Endothelial cell of umbilical vein (primary cell): ENCODE data around the gene CYB5R2. TPM values are rescaled to one million over a fixed set of nuclear protein-coding genes. Genes with fewer than 3 reads are reported as not detected.

Experiments used
- BruUV-seq: library from RNA; stranded (reverse); fragments of 400-500 nt; replicated peaks from 2 replicates; lab custom pipeline; 2021; lab: Mats Ljungman, UMichigan
- CTCF ChIA-PET: fragments of 300-600, 350-600 bp; sonication (Branson Sonifier 250); formaldehyde crosslinking; loops from one replicate; lab custom pipeline; 2021; ENCODE audit warnings: antibody characterized with exemption, inconsistent platforms; lab: Charles Lee
- POLR2A ChIA-PET: fragments of 300-600, 350-600 bp; sonication (Branson Sonifier 250); formaldehyde crosslinking; loops from one replicate; lab custom pipeline; 2021; ENCODE audit warnings: antibody characterized with exemption, inconsistent platforms; lab: Charles Lee
- DNase-seq: peaks from one replicate; pipeline ENCODE4 v3.0.0-alpha.2; 2011; ENCODE audit warnings: low read depth, low spot score
- FAIRE-seq: peaks from 2 replicates; lab custom pipeline; 2011; peaks lifted over from hg19 to GRCh38; lab: Jason Lieb, UNC
- H2AFZ ChIP-seq: 2 replicates; pipeline ENCODE4 v1.6.0; 2012; ENCODE audit warnings: low read depth, low read length, control low read depth, inconsistent platforms
- H3K27ac ChIP-seq: 2 replicates; pipeline ENCODE4 v1.5.1; 2011; ENCODE audit warnings: low read depth, mild to moderate bottlenecking, control low read depth, low read length, moderate library complexity; ENCODE audit not compliant: insufficient read depth
- H3K27me3 ChIP-seq, 2 experiments: 2 replicates each; pipeline versions ENCODE4 v1.6.0 to v1.6.1; 2011; ENCODE audit warnings: low read length in 2 of 2, mixed read lengths in 1 of 2; ENCODE audit not compliant: control insufficient read depth in 2 of 2, insufficient read depth in 2 of 2
- H3K36me3 ChIP-seq, 2 experiments: 2 replicates in 1 of 2; 3 replicates in 1 of 2; pipeline ENCODE4 v1.5.1; 2011; ENCODE audit warnings: low read length in 2 of 2, mild to moderate bottlenecking in 1 of 2, moderate library complexity in 1 of 2; ENCODE audit not compliant: control insufficient read depth in 2 of 2, insufficient read depth in 2 of 2; ENCODE audit errors: extremely low read depth in 1 of 2
- H3K4me1 ChIP-seq: 3 replicates; pipeline ENCODE4 v1.5.1; 2011; ENCODE audit warnings: mild to moderate bottlenecking, low read length; ENCODE audit not compliant: control insufficient read depth, insufficient read depth; ENCODE audit errors: extremely low read depth
- H3K4me2 ChIP-seq: 2 replicates; pipeline ENCODE4 v1.6.1; 2011; ENCODE audit warnings: low read length, control low read depth, mixed read lengths; ENCODE audit not compliant: insufficient read depth
- H3K4me3 ChIP-seq, 3 experiments: fragments of 200-600 bp in 1 of 3; sonication (generic), shearing (Covaris generic) in 1 of 3; replicated peaks in 1 of 3; 2 replicates each; pipeline ENCODE4 v1.5.1; 2011 to 2016; ENCODE audit warnings: control low read depth in 3 of 3, low read length in 3 of 3, mild to moderate bottlenecking in 2 of 3, inconsistent platforms in 1 of 3, low read depth in 1 of 3, moderate library complexity in 1 of 3; ENCODE audit not compliant: insufficient read depth in 1 of 3
- H3K79me2 ChIP-seq: 2 replicates; pipeline ENCODE4 v1.6.0; 2012; ENCODE audit warnings: low read length, inconsistent platforms; ENCODE audit not compliant: control insufficient read depth, insufficient read depth
- H3K9ac ChIP-seq: replicated peaks from 2 replicates; pipeline ENCODE3; 2011; ENCODE audit warnings: low read length, control low read depth; ENCODE audit not compliant: insufficient read depth; ENCODE audit errors: extremely low read depth
- H3K9me1 ChIP-seq: replicated peaks from 3 replicates; pipeline ENCODE4 v1.6.0; 2011; ENCODE audit warnings: mild to moderate bottlenecking, low read length; ENCODE audit not compliant: control insufficient read depth, insufficient read depth; ENCODE audit errors: extremely low read depth
- H3K9me3 ChIP-seq: replicated peaks from 2 replicates; pipeline ENCODE4 v1.5.1; 2012; ENCODE audit warnings: low read length, inconsistent platforms; ENCODE audit not compliant: control insufficient read depth, insufficient read depth
- H4K20me1 ChIP-seq: replicated peaks from 2 replicates; pipeline ENCODE3; 2011; ENCODE audit warnings: mild to moderate bottlenecking, low read length; ENCODE audit not compliant: control insufficient read depth, insufficient read depth; ENCODE audit errors: extremely low read depth
- CTCF ChIP-seq, 2 donors: IDR thresholded peaks; 1 replicate in 1 of 2; 2 replicates in 1 of 2; pipeline ENCODE4 v1.5.1; 2011; ENCODE audit warnings: low read length in 2 of 2, mild to moderate bottlenecking in 2 of 2, moderate library complexity in 2 of 2, control low read depth in 1 of 2, inconsistent platforms in 1 of 2, low read depth in 1 of 2; ENCODE audit not compliant: insufficient read depth in 1 of 2; ENCODE audit errors: extremely low read depth in 1 of 2
- EZH2 ChIP-seq: IDR thresholded peaks from 2 replicates; pipeline ENCODE4 v1.6.1; 2012; ENCODE audit warnings: borderline replicate concordance, low read depth, mild to moderate bottlenecking, moderate library complexity, low read length, inconsistent platforms; ENCODE audit not compliant: severe bottlenecking
- FOS ChIP-seq: IDR thresholded peaks from 2 replicates; pipeline ENCODE4 v1.6.1; 2011; ENCODE audit warnings: mild to moderate bottlenecking, low read length, moderate library complexity, borderline replicate concordance; ENCODE audit not compliant: insufficient read depth
- GATA2 ChIP-seq: IDR thresholded peaks from 2 replicates; pipeline ENCODE4 v1.7.0; 2011; ENCODE audit warnings: low read depth, mild to moderate bottlenecking, moderate library complexity, mixed read lengths, low read length; ENCODE audit not compliant: insufficient read length, insufficient read depth
- JUN ChIP-seq: IDR thresholded peaks from 2 replicates; pipeline ENCODE4 v1.6.1; 2011; ENCODE audit warnings: borderline replicate concordance, low read depth; ENCODE audit not compliant: insufficient read length, insufficient read depth
- MAX ChIP-seq: IDR thresholded peaks from 2 replicates; pipeline ENCODE4 v1.6.1; 2011; ENCODE audit not compliant: insufficient read depth, insufficient read length
- MYC ChIP-seq: IDR thresholded peaks from one replicate; pipeline ENCODE4 v1.6.1; 2011; ENCODE audit warnings: mild to moderate bottlenecking, low read depth, low read length
- POLR2A ChIP-seq: IDR thresholded peaks from 2 replicates; pipeline ENCODE4 v1.6.1; 2012; ENCODE audit warnings: low read depth, mild to moderate bottlenecking, control low read depth, low read length
- POLR2AphosphoS5 ChIP-seq: IDR thresholded peaks from 2 replicates; pipeline ENCODE4 v1.6.1; 2012; ENCODE audit warnings: low read depth, mild to moderate bottlenecking, control low read depth, low read length, moderate library complexity; ENCODE audit not compliant: insufficient read depth
- dilution Hi-C: fragments of 300-500 bp; cut with MboI; formaldehyde crosslinking; loops from one replicate; pipeline ENCODE4 v1.15.0; 2019; ENCODE audit warnings: low sequenced_read_pairs; ENCODE audit not compliant: extremely low pct_ligation_motif_present
- intact Hi-C: fragments of 100-400 bp; cut with micrococcal nuclease; formaldehyde crosslinking; loops from one replicate; pipeline ENCODE4 v1.10.0; 2022
- polyA plus RNA-seq, 4 experiments: library from polyadenylated mRNA; depleted of rRNA in 3 of 4; stranded (reverse) in 3 of 4; unstranded in 1 of 4; fragments of >200 nt; gene quantifications; 2 replicates each; pipeline versions ENCODE4 v1.2.1 to v1.2.3, GENCODE V29; 2011 to 2012; ENCODE audit warnings: missing spikeins in 1 of 4
- total RNA-seq: library from RNA; stranded (reverse); gene quantifications from 2 replicates; pipeline ENCODE4 v1.2.3, GENCODE V29; 2021

Gene CYB5R2
- total and polyA plus RNA-seq, 2 donors (not counting 3 experiments of a cell fraction or from before 2014, with no cell fraction given), result 4.8 to 5.0 TPM

GRCh38 chr11:7619322-7619721, 54.0 kb downstream of the CYB5R2 start:
- BruUV-seq, result no TSS peak
- Histone ChIP-seq H3K4me2 (no peak overlapping the region), H3K9ac (no peak overlapping the region), H2AFZ (no peak overlapping the region), H3K27ac (no peak overlapping the region), H3K9me3 (no peaks in the 10 kb centered on the region), H3K9me1 (no peaks in the 10 kb centered on the region), H3K4me1 (no peaks in the 10 kb centered on the region), H3K4me3 (no peak overlapping the region), H3K27me3 (no peaks in the 10 kb centered on the region), H3K79me2 (no peaks in the 10 kb centered on the region), H3K36me3 (no peaks in the 10 kb centered on the region), H4K20me1 (no peaks in the 10 kb centered on the region)
- TF ChIP-seq MYC (no peak), JUN (no peak), POLR2AphosphoS5 (no peak), GATA2 (no peak), POLR2A (no peak), EZH2 (no peak), MAX (no peak), FOS (no peak), CTCF (IDR thresholded peaks at IDR 0.05; ENCODE audit: extremely low read depth in 1 of 2, insufficient read depth in 1 of 2, low read depth in 1 of 2, low read length in 2 of 2) (no peak)
- dilution Hi-C loops, result no loop called here
- intact Hi-C loops, result no loop called here
- no peak for DNase-seq
- CTCF ChIA-PET, result interaction anchor here (1.2 to 1.7 kb wide), 2 partner anchors 11 to 47 kb away, joined by 4 to 5 read pairs; no protein-coding TSS in a partner anchor
- FAIRE-seq, result no peak
- POLR2A ChIA-PET, result interaction anchor here (0.6 kb wide), 1 partner anchor 37 kb away, joined by 7 read pairs; no protein-coding TSS in a partner anchor
